Uterus (tissue), 4 donors: Measurements from ENCODE around the gene CACNG8. TPM values are rescaled to one million over a fixed set of nuclear protein-coding genes. Genes with fewer than 3 reads are reported as not detected.

Source experiments
- DNase-seq, 2 donors: peaks; one replicate each; pipeline ENCODE4 v3.0.0-alpha.2; 2019 to 2020
- H3K27ac ChIP-seq, 2 donors: fragments of 200-600 bp; sonication (generic); 1 replicate in 1 of 2; 2 replicates in 1 of 2; pipeline ENCODE4 v1.5.1; 2016 to 2018
- H3K27me3 ChIP-seq, 2 donors: fragments of 200-600 bp; sonication (generic); one replicate each; pipeline ENCODE4 v1.5.1; 2018 to 2019; ENCODE audit warnings: control low read depth in 1 of 2
- H3K36me3 ChIP-seq, 2 donors: fragments of 200-600 bp; sonication (generic); one replicate each; pipeline ENCODE4 v1.5.1; 2019; ENCODE audit warnings: control low read depth in 1 of 2
- H3K4me1 ChIP-seq, 2 donors: fragments of 200-600 bp; sonication (generic); one replicate each; pipeline ENCODE4 v1.5.1; 2018 to 2019; ENCODE audit warnings: control low read depth in 1 of 2
- H3K4me3 ChIP-seq, 2 donors: fragments of 200-600 bp; sonication (generic); 1 replicate in 1 of 2; 2 replicates in 1 of 2; pipeline ENCODE4 v1.5.1; 2018 to 2019; ENCODE audit warnings: mild to moderate bottlenecking in 1 of 2
- H3K9me3 ChIP-seq, 2 donors: fragments of 200-600 bp; sonication (generic); one replicate each; pipeline ENCODE4 v1.5.1; 2019; ENCODE audit warnings: control low read depth in 1 of 2
- CTCF ChIP-seq, 4 experiments: fragments of 200-600 bp in 2 of 4; fragments of 450-650 bp in 2 of 4; sonication (generic) in 2 of 4; IDR thresholded peaks; one replicate each; pipeline ENCODE4 v1.5.1; 2016 to 2019; ENCODE audit warnings: antibody characterized with exemption in 4 of 4, mild to moderate bottlenecking in 2 of 4, moderate library complexity in 1 of 4
- POLR2A ChIP-seq, 2 donors: fragments of 450-650 bp; IDR thresholded peaks; one replicate each; pipeline ENCODE4 v1.6.1; 2016; ENCODE audit warnings: antibody characterized with exemption in 2 of 2, mild to moderate bottlenecking in 1 of 2, moderate library complexity in 1 of 2
- intact Hi-C: fragments of 100-400 bp; cut with DNase I; formaldehyde crosslinking; loops from one replicate; pipeline ENCODE4 v1.15.1; 2023; ENCODE audit warnings: low total_unique reads
- total RNA-seq, 4 donors: library from RNA; depleted of rRNA in 3 of 4; stranded (reverse); fragments of >200 nt in 3 of 4; gene quantifications; one replicate each; pipeline versions ENCODE4 v1.1.0 to v1.2.4, GENCODE V29; 2014 to 2023
- donor health status: DM: yes; HTN: yes; CAD: no.

CACNG8 gene
- total RNA-seq, 4 donors from 2014 or later, result 0.21 to 0.24 TPM; not detected in 2

GRCh38 chr19:54013866-54014265 is 51.1 kb downstream of the CACNG8 start:
- DNase-seq, result no peak
- no peak overlapping the region for H3K4me3 ChIP-seq
- H3K4me1 ChIP-seq, result no peaks in the 10 kb centered on the region
- no peaks in the 10 kb centered on the region for H3K27me3 ChIP-seq
- H3K36me3 ChIP-seq, result no peaks in the 10 kb centered on the region
- intact Hi-C loops, result no loop called here
- TF ChIP-seq POLR2A (IDR thresholded peaks at IDR 0.05) (no peak), CTCF (IDR thresholded peaks at IDR 0.05) (no peak)
- no peak overlapping the region for H3K27ac ChIP-seq
- H3K9me3 ChIP-seq, result no peaks in the 10 kb centered on the region

DNA sequence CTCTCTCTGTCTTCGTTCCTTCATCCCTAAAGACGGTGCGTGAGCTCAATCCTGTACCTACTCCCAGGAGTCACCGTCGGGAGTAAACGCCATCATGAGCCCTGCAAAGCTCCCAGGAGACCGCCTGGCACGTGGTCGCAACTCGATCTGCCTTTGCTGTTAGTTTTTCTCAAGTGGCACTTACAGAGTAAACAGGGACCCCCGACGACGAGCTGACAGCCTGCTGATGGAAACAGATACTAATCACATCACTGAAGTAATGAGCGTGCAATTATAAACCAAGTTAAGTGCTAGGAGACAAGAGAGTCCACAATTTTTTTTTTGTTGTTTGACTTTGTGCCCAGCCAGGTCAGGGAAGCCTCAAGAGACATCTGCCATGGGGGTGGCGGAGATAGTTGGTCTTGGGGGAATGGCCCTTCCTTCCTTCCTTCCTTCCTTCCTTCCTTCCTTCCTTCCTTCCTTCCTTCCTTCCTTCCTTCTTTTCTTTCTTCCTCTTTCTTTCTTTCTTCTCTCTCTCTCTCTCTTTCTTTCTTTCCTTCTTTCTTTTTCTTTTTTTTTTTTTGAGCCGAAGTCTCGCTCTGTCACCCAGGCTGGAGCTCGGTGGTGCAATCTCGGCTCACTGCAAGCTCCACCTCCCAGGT is 52.3 kb downstream of the CACNG8 start:
- Histone ChIP-seq H3K36me3 (no peaks in the 10 kb centered on the region), H3K27me3 (no peaks in the 10 kb centered on the region), H3K4me3 (no peak overlapping the region), H3K9me3 (no peaks in the 10 kb centered on the region), H3K27ac (no peak overlapping the region), H3K4me1 (no peaks in the 10 kb centered on the region)
- intact Hi-C loops, result no loop called here
- no peak for DNase-seq
- TF ChIP-seq POLR2A (IDR thresholded peaks at IDR 0.05) (no peak), CTCF (IDR thresholded peaks at IDR 0.05) (no peak)

DNA sequence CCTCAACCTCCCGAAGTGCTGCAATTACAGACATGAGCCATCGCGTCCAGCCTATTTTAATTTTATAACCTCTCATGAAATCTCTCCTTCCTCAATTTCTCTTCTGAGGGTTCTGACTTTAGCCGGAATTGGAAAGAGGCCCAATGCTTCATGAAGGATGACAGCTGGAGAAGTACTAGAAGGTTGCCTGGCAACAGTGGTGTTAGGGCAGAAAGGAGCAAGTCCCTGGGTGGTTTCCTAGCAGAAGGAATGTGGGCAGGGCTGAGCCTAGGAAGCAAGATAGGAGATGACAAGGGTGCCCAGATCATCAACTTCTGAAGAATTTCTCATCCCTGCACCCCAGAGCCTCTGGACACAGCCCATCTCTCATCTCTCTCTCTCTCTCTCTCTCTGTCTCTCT is 54.5 kb downstream of the CACNG8 start:
- Histone ChIP-seq H3K9me3 (no peaks in the 10 kb centered on the region), H3K4me1 (no peaks in the 10 kb centered on the region), H3K27me3 (no peaks in the 10 kb centered on the region), H3K27ac (no peak overlapping the region), H3K4me3 (no peak overlapping the region), H3K36me3 (no peaks in the 10 kb centered on the region)
- TF ChIP-seq CTCF (IDR thresholded peaks at IDR 0.05) (no peak), POLR2A (IDR thresholded peaks at IDR 0.05) (no peak)
- DNase-seq, result no peak
- intact Hi-C loops, result no loop called here

DNA sequence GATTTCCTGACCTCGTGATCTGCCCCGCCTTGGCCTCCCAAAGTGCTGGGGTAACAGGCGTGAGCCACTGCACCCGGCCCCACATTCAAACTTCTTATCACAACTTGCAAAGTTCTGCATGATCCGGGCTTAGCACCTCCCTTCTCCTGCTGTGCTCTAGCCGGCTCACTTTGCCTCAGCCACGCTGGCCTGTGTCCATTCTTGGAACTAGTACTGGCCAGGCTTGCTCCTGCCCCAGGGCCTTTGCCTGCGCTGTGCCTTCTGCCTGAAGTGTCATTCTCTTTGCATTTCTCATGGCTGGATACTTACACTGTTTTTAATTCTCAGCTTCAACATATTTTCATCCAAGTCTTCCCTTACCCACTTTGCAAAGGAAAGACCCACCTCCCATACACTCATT is 58.6 kb downstream of the CACNG8 start:
- intact Hi-C loops, result no loop called here
- H3K36me3 ChIP-seq, result no peaks in the 10 kb centered on the region
- H3K4me1 ChIP-seq, result no peaks in the 10 kb centered on the region
- no peak overlapping the region for H3K4me3 ChIP-seq
- H3K27ac ChIP-seq, result no peak overlapping the region
- DNase-seq, result no peak
- H3K9me3 ChIP-seq, result no peaks in the 10 kb centered on the region
- H3K27me3 ChIP-seq, result no peaks in the 10 kb centered on the region
- no peak for TF ChIP-seq POLR2A (IDR thresholded peaks at IDR 0.05)
- no peak for TF ChIP-seq CTCF (IDR thresholded peaks at IDR 0.05)

- no peaks in the 10 kb centered on the region for H3K36me3 ChIP-seq
- intact Hi-C loops, result no loop called here
- TF ChIP-seq POLR2A (IDR thresholded peaks at IDR 0.05) (no peak), CTCF (IDR thresholded peaks at IDR 0.05) (no peak)
- no peaks in the 10 kb centered on the region for H3K4me1 ChIP-seq
- no peaks in the 10 kb centered on the region for H3K27me3 ChIP-seq
- H3K9me3 ChIP-seq, result no peaks in the 10 kb centered on the region
- DNase-seq, result no peak
- H3K4me3 ChIP-seq, result no peak overlapping the region
- no peak overlapping the region for H3K27ac ChIP-seq
Observed at GRCh38 chr19:54021932-54022331, 59.2 kb downstream of the CACNG8 start.
